Liver (tissue), 9 donors: ENCODE data around the gene FRS3. TPM values are rescaled to one million over a fixed set of nuclear protein-coding genes. Genes with fewer than 3 reads are reported as not detected.

Experiments used
- DNase-seq: peaks from one replicate; pipeline ENCODE4 v3.0.0-alpha.2; 2017; ENCODE audit warnings: low spot score
- H3K27ac ChIP-seq, 2 donors: one replicate each; pipeline ENCODE4 v1.7.0; 2013; ENCODE audit warnings: inconsistent platforms in 2 of 2, low read length in 2 of 2, control low read depth in 1 of 2, low read depth in 1 of 2, mild to moderate bottlenecking in 1 of 2
- H3K27me3 ChIP-seq, 4 donors: one replicate each; pipeline versions ENCODE4 v1.6.1 to v1.7.0; 2013; ENCODE audit warnings: low read length in 3 of 4, inconsistent platforms in 1 of 4, mild to moderate bottlenecking in 1 of 4, moderate library complexity in 1 of 4; ENCODE audit not compliant: control insufficient read depth in 4 of 4, insufficient read depth in 4 of 4
- H3K36me3 ChIP-seq, 4 donors: one replicate each; pipeline versions ENCODE4 v1.6.1 to v1.7.0; 2013; ENCODE audit warnings: low read length in 3 of 4, mild to moderate bottlenecking in 3 of 4, low read depth in 1 of 4, moderate library complexity in 1 of 4; ENCODE audit not compliant: control insufficient read depth in 4 of 4, insufficient read depth in 3 of 4
- H3K4me1 ChIP-seq, 4 donors: one replicate each; pipeline versions ENCODE4 v1.6.1 to v1.7.0; 2013; ENCODE audit warnings: low read length in 3 of 4, mild to moderate bottlenecking in 3 of 4, moderate library complexity in 1 of 4; ENCODE audit not compliant: control insufficient read depth in 4 of 4, insufficient read depth in 4 of 4
- H3K4me3 ChIP-seq, 3 donors: one replicate each; pipeline versions ENCODE4 v1.6.1 to v1.7.0; 2013; ENCODE audit warnings: low read length in 3 of 3, control low read depth in 1 of 3, low read depth in 1 of 3, mild to moderate bottlenecking in 1 of 3
- H3K9ac ChIP-seq, 2 donors: one replicate each; pipeline ENCODE4 v1.7.0; 2013; ENCODE audit warnings: low read length in 2 of 2, mild to moderate bottlenecking in 2 of 2, moderate library complexity in 2 of 2, control low read depth in 1 of 2, low read depth in 1 of 2
- H3K9me3 ChIP-seq, 4 donors: one replicate each; pipeline versions ENCODE4 v1.6.1 to v1.7.0; 2013; ENCODE audit warnings: low read length in 3 of 4; ENCODE audit not compliant: control insufficient read depth in 4 of 4
- EGR1 ChIP-seq, 2 donors: IDR thresholded peaks; 2 replicates each; pipeline ENCODE4 v1.6.1; 2016 to 2018; ENCODE audit warnings: antibody characterized with exemption in 2 of 2, low read depth in 2 of 2
- FOXA1 ChIP-seq: IDR thresholded peaks from 2 replicates; pipeline ENCODE4 v1.6.1; 2016; ENCODE audit warnings: antibody characterized with exemption
- FOXA2 ChIP-seq: IDR thresholded peaks from 2 replicates; pipeline ENCODE4 v1.6.1; 2016; ENCODE audit warnings: antibody characterized with exemption
- GABPA ChIP-seq, 2 donors: IDR thresholded peaks in 1 of 2; conservative IDR thresholded peaks in 1 of 2; 2 replicates each; pipeline ENCODE4 v1.6.1; 2016; ENCODE audit warnings: antibody characterized with exemption in 2 of 2, mild to moderate bottlenecking in 1 of 2, moderate library complexity in 1 of 2
- HNF4A ChIP-seq, 2 donors: conservative IDR thresholded peaks; 2 replicates each; pipeline ENCODE4 v1.6.1; 2016; ENCODE audit warnings: antibody characterized with exemption in 2 of 2, mild to moderate bottlenecking in 2 of 2
- HNF4G ChIP-seq: IDR thresholded peaks from 2 replicates; pipeline ENCODE4 v1.6.1; 2016; ENCODE audit warnings: antibody characterized with exemption
- JUND ChIP-seq, 2 donors: IDR thresholded peaks; 2 replicates each; pipeline ENCODE4 v1.6.1; 2016; ENCODE audit warnings: antibody characterized with exemption in 2 of 2
- NR2F2 ChIP-seq: IDR thresholded peaks from 2 replicates; pipeline ENCODE4 v1.6.1; 2016; ENCODE audit warnings: antibody characterized with exemption
- RAD21 ChIP-seq, 2 donors: IDR thresholded peaks; 2 replicates each; pipeline ENCODE4 v1.6.1; 2016; ENCODE audit warnings: antibody characterized with exemption in 2 of 2, mild to moderate bottlenecking in 2 of 2
- RXRA ChIP-seq, 2 donors: IDR thresholded peaks; 2 replicates each; pipeline ENCODE4 v1.6.1; 2017 to 2018; ENCODE audit warnings: antibody characterized with exemption in 2 of 2, mild to moderate bottlenecking in 1 of 2
- SP1 ChIP-seq: IDR thresholded peaks from 2 replicates; pipeline ENCODE4 v1.6.1; 2018; ENCODE audit warnings: antibody characterized with exemption, mild to moderate bottlenecking
- TAF1 ChIP-seq: conservative IDR thresholded peaks from 2 replicates; pipeline ENCODE4 v1.6.1; 2016; ENCODE audit warnings: antibody characterized with exemption, mild to moderate bottlenecking
- YY1 ChIP-seq: IDR thresholded peaks from 2 replicates; pipeline ENCODE4 v1.6.1; 2016; ENCODE audit warnings: antibody characterized with exemption, mild to moderate bottlenecking
- WGBS: extraction: QIAGEN DNeasy Blood & Tissue Kit; methylation state at CpG from one replicate; pipeline ENCODE4 v1.1.7; 2013; 5-methylcytosine and 5-hydroxymethylcytosine counted together
- polyA plus RNA-seq, 2 donors: library from polyadenylated mRNA; stranded (reverse) in 1 of 2; unstranded in 1 of 2; fragments of 200-250 nt in 1 of 2; fragments of >200 nt in 1 of 2; fragmentation: Nextera tagmentation in 1 of 2; extraction: Ambion mirVana in 1 of 2; gene quantifications; one replicate each; pipeline versions ENCODE4 v1.2.1 to v1.2.3, GENCODE V29; 2013 to 2015
- total RNA-seq, 2 donors: library from RNA; depleted of rRNA; stranded (reverse); fragments of >200 nt; gene quantifications; one replicate each; pipeline ENCODE4 v1.2.3, GENCODE V29; 2014
- TF ChIP-seq, protein P1 (sequence below): IDR thresholded peaks from 2 replicates; pipeline ENCODE4 v1.6.1; 2016; ENCODE audit warnings: antibody characterized with exemption
- TF ChIP-seq, protein P2 (sequence below): fragments of 150-350 bp; IDR thresholded peaks from 2 replicates; pipeline ENCODE4 v1.5.1; 2017; ENCODE audit warnings: improper control_type of control experiment, low read depth, low read length; ENCODE audit not compliant: missing input control
- donor health status: healthy.
- donor health status: healthy.
- donor health status: healthy.
- donor health status: healthy.
- donor health status: healthy.

Gene FRS3
- total and polyA plus RNA-seq, 4 donors = 0.42 to 1.6 (median 1.3) TPM

DNA sequence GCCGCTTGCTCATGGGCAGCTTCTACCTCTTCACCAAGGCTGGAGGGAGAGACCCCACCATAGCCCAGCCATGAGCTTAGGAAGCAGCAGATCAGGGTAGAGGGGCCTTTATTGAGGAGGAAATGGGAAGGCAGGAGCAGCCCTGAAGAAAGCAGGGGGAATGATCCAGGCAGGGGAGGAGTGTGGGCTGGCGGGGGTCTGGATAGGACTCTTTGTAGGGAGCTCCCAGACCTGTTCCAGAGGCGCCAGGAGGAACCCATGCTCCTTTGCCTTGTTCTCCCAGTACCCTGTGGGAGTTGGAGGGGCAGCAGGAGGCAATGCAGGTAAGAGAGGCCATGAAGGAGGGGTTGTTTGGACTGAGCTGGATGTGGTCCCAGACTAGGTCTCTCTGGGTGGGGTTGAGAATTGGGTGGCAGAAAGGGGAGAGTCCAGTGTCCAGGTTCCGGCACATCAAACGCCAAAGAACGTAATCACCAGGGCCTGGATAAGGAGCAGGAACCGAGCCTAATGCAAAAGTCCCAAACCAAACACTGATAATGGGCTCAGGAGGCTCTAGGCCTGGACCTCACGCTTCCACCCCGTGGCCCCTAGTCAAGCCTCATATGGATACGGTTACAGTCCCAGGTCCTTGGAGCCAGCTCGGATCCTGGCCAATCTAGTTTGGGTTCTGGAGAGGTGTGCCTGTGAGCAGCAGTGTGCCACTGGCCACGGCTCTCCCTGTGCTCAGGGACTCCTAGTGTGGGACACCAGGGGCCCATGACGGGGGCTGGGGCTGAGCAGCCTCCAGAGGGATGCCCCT lies 20.4 kb downstream of the FRS3 start:
- TF ChIP-seq NR2F2 = no peak
- TF ChIP-seq FOXA2 = no peak
- TF ChIP-seq HNF4A (conservative IDR thresholded peaks at IDR 0.05) = no peak
- TF ChIP-seq, protein P1, sequence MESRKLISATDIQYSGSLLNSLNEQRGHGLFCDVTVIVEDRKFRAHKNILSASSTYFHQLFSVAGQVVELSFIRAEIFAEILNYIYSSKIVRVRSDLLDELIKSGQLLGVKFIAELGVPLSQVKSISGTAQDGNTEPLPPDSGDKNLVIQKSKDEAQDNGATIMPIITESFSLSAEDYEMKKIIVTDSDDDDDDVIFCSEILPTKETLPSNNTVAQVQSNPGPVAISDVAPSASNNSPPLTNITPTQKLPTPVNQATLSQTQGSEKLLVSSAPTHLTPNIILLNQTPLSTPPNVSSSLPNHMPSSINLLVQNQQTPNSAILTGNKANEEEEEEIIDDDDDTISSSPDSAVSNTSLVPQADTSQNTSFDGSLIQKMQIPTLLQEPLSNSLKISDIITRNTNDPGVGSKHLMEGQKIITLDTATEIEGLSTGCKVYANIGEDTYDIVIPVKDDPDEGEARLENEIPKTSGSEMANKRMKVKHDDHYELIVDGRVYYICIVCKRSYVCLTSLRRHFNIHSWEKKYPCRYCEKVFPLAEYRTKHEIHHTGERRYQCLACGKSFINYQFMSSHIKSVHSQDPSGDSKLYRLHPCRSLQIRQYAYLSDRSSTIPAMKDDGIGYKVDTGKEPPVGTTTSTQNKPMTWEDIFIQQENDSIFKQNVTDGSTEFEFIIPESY = no peak
- no peak for TF ChIP-seq JUND (IDR thresholded peaks at IDR 0.05)
- Histone ChIP-seq H3K36me3 (no peaks in the 10 kb centered on the region), H3K4me3 (no peak overlapping the region), H3K9ac (no peak overlapping the region), H3K27ac (no peak overlapping the region), H3K9me3 (no peaks in the 10 kb centered on the region), H3K27me3 (no peaks in the 10 kb centered on the region), H3K4me1 (no peaks in the 10 kb centered on the region)
- DNase-seq = no peak
- 90% methylated on average over 13 of the region's 13 CpGs for WGBS

DNA sequence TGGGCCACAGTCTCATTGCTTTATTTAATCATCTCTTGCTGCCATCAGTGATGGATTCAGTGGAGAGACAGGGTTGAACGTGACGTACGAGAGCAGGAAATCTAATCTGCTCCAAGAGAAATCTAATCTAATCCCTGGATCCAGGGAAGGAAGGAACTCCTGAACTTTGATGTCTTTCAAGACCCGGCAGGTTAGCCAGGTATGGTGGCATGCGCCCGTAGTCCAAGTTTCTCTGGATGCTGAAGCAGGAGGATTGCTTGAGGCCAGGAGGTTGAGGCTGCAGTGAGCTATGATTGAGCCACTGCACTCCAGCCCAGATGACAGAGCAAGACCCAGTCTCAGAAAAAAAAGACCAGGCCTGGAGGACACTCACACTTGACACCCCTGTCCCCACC lies 21.1 kb downstream of the FRS3 start:
- no peak for DNase-seq
- H3K4me3 ChIP-seq = no peak overlapping the region
- H3K4me1 ChIP-seq = no peaks in the 10 kb centered on the region
- no peak overlapping the region for H3K9ac ChIP-seq
- 87% methylated on average over 6 of the region's 6 CpGs for WGBS
- no peaks in the 10 kb centered on the region for H3K36me3 ChIP-seq
- H3K27ac ChIP-seq = no peak overlapping the region
- no peaks in the 10 kb centered on the region for H3K27me3 ChIP-seq
- TF ChIP-seq, protein P1 = no peak
- TF ChIP-seq SP1 = no peak
- no peak for TF ChIP-seq HNF4G
- no peak for TF ChIP-seq JUND (IDR thresholded peaks at IDR 0.05)
- no peak for TF ChIP-seq FOXA2
- TF ChIP-seq RXRA (IDR thresholded peaks at IDR 0.05) = no peak
- no peak for TF ChIP-seq EGR1 (IDR thresholded peaks at IDR 0.05; ENCODE audit: low read depth in 2 of 2)
- TF ChIP-seq HNF4A (conservative IDR thresholded peaks at IDR 0.05) = no peak
- no peak for TF ChIP-seq YY1
- TF ChIP-seq GABPA (IDR thresholded peaks at IDR 0.05 in 1 of 2, conservative IDR thresholded peaks at IDR 0.05 in 1 of 2) = no peak
- no peak for TF ChIP-seq TAF1
- no peak for TF ChIP-seq FOXA1
- TF ChIP-seq, protein P2, sequence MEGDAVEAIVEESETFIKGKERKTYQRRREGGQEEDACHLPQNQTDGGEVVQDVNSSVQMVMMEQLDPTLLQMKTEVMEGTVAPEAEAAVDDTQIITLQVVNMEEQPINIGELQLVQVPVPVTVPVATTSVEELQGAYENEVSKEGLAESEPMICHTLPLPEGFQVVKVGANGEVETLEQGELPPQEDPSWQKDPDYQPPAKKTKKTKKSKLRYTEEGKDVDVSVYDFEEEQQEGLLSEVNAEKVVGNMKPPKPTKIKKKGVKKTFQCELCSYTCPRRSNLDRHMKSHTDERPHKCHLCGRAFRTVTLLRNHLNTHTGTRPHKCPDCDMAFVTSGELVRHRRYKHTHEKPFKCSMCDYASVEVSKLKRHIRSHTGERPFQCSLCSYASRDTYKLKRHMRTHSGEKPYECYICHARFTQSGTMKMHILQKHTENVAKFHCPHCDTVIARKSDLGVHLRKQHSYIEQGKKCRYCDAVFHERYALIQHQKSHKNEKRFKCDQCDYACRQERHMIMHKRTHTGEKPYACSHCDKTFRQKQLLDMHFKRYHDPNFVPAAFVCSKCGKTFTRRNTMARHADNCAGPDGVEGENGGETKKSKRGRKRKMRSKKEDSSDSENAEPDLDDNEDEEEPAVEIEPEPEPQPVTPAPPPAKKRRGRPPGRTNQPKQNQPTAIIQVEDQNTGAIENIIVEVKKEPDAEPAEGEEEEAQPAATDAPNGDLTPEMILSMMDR = no peak
- no peak for TF ChIP-seq RAD21 (IDR thresholded peaks at IDR 0.05)
- no peaks in the 10 kb centered on the region for H3K9me3 ChIP-seq
